ENCODE results near the gene SGTB. TPM values are rescaled to one million over a fixed set of nuclear protein-coding genes. Genes with fewer than 3 reads are reported as not detected.

SGTB gene, protein sequence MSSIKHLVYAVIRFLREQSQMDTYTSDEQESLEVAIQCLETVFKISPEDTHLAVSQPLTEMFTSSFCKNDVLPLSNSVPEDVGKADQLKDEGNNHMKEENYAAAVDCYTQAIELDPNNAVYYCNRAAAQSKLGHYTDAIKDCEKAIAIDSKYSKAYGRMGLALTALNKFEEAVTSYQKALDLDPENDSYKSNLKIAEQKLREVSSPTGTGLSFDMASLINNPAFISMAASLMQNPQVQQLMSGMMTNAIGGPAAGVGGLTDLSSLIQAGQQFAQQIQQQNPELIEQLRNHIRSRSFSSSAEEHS
- total RNA-seq (ENCODE audit: low replicate concordance) = 4.9 and 10.2 TPM in 2 replicates
- long read RNA-seq, full-length matches to known transcripts = 6 of 10 reads
- long read RNA-seq, partial matches to known transcripts = 0 of 10 reads
- long read RNA-seq, other reads (novel, unspliced or antisense) = 4 of 10 reads

DNA sequence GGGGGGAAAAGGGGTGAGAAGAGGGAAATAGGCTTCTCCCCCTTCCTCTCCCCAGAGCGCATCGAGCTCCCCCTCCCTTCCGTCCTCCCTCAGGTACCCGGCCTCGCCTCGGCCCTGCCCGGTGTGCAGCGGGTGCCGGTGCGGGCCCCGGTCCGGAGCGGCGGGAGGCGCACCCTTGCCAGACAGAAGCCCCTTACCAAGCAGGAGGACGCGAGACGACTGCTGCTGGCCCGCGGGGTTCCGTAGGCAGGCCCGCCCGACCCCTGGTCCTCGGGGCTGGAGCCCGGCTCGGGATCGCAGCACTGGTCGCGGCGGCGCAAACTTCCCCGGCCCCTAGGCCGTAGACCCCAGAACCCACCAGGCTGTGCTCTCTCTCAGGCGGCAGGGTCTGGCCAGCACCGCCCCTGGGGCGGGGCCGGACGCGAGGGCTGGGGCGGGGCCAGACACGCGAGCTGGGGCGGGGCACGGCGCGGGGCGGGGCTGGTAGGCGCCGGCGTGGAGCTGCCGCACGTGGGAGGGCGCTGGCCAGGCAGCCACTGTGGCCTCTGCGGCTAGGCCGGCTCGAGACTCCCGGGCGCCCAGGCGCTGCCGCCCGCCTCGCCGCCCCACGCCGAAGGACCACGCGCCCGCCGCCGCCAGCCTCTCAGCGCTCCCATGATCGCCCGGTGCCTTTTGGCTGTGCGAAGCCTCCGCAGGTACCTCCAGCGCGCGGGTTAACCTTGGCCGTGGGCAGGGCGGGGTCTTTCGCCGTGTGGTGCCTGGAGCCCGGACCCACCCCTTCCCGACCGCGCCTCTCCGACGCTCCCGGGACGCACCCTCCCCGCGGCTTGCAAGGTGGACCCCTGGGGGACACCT, at the start of gene SGTB, which contains the start of gene NLN:
Gene SGTB (minus strand): TSS at position 390 of the 855 bp plus-strand sequence. CDS start 1,302 bp downstream, outside the sequence.
Gene NLN (plus strand): TSS at position 486 of the 855 bp plus-strand sequence. CDS start 169 bp downstream, at position 655.
- no peaks in the 10 kb centered on the region for H3K9me3 Mint-ChIP-seq
- H3K27me3 Mint-ChIP-seq = no peaks in the 10 kb centered on the region
- H3K4me3 Mint-ChIP-seq = peak within 1 kb of the TSS; percentile 95
- DNase-seq (ENCODE audit: extremely low spot score, unreplicated experiment) = peak; percentile 94
- peak within 1 kb of the TSS; percentile 91 for H3K27ac Mint-ChIP-seq
- TF ChIP-seq, protein P1, sequence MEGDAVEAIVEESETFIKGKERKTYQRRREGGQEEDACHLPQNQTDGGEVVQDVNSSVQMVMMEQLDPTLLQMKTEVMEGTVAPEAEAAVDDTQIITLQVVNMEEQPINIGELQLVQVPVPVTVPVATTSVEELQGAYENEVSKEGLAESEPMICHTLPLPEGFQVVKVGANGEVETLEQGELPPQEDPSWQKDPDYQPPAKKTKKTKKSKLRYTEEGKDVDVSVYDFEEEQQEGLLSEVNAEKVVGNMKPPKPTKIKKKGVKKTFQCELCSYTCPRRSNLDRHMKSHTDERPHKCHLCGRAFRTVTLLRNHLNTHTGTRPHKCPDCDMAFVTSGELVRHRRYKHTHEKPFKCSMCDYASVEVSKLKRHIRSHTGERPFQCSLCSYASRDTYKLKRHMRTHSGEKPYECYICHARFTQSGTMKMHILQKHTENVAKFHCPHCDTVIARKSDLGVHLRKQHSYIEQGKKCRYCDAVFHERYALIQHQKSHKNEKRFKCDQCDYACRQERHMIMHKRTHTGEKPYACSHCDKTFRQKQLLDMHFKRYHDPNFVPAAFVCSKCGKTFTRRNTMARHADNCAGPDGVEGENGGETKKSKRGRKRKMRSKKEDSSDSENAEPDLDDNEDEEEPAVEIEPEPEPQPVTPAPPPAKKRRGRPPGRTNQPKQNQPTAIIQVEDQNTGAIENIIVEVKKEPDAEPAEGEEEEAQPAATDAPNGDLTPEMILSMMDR (conservative IDR thresholded peaks at IDR 0.05) = no peak
- peaks cover 14% of the 10 kb centered on the region for H3K4me1 Mint-ChIP-seq (ENCODE audit: unreplicated experiment)
- H3K36me3 Mint-ChIP-seq = peaks cover 6% of the 10 kb centered on the region

DNA sequence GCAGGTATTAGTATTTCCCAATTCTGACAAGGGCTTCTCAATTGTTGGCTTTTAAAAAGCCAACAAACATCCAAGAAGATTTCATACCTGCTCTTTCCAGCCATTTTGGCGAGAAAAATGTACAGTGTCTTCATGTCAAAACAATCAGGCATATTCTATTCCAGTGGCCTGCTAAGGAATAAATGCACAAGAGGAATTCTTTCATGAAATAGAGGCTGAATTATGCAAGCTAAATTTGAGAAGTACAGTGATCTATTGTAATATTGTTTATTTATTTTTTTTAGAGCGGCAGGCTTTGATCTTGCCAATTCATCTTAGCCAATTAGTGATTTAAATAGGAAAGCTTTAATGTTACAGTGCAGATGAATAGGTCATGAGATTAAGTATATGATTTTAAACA, 49.4 kb upstream of the SGTB start:
- Mint-ChIP-seq H3K27ac (no peak overlapping the region), H3K9me3 (peaks cover 5% of the 10 kb centered on the region), H3K36me3 (peaks cover 19% of the 10 kb centered on the region), H3K4me1 (ENCODE audit: unreplicated experiment) (peaks cover 5% of the 10 kb centered on the region), H3K4me3 (no peak overlapping the region), H3K27me3 (no peaks in the 10 kb centered on the region)
- TF ChIP-seq, protein P1 (conservative IDR thresholded peaks at IDR 0.05) = no peak
- DNase-seq (ENCODE audit: extremely low spot score, unreplicated experiment) = no peak

DNA sequence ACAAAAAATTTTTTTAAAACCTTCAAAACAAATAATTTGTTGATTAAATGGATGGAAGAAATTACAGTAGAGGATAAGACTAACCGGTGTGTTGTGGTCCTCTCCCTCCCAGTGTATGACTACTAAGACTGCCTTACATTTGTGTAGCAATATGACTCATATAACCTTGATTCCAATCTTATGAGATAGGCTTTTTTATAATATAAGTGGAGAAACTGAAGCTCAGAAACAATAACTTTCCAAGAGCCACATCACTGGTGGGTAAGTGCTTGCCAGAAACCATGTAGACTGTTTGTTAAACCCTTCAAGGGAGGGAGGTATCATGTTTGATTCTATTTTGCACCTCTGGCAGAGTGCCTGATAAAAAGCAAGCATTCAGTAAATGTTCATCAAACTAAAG, 47.6 kb upstream of the SGTB start:
- TF ChIP-seq, protein P1 (conservative IDR thresholded peaks at IDR 0.05) = no peak
- Mint-ChIP-seq H3K27ac (no peak overlapping the region), H3K4me3 (no peak overlapping the region), H3K36me3 (peaks cover 27% of the 10 kb centered on the region), H3K27me3 (no peaks in the 10 kb centered on the region), H3K4me1 (ENCODE audit: unreplicated experiment) (peaks cover 5% of the 10 kb centered on the region), H3K9me3 (peaks cover 5% of the 10 kb centered on the region)
- no peak for DNase-seq (ENCODE audit: extremely low spot score, unreplicated experiment)

DNA sequence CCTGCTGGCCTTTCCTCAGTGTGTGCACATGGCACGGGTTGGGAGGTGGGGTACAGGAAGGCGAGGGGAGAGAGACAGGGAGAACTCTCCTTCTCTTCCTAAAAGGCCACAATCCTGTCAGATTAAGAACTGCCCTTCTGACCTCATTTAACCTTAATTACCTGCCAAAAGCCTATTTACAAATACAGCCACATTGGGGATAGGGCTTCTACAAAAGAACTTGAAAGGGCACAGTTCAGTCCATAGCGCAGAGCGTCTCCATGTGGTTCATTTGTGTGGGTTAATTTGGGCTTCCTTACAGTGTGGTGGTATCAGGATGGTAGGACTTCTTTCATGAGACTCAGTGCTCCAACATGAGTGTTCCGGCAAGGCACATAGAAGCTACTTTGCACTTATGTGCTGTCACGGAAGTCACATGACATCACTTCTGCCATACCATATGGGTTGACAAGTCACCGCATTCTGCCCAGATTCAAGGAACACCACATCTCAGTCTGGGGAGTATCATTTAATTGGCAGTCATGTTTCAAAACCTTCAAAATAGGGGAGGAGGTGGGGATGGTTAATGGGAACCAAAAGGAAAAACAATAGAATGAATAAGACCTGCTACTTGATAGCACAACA, 46.9 kb upstream of the SGTB start:
- Mint-ChIP-seq H3K27me3 (no peaks in the 10 kb centered on the region), H3K4me3 (no peak overlapping the region), H3K4me1 (ENCODE audit: unreplicated experiment) (peaks cover under 1% of the 10 kb centered on the region), H3K36me3 (peaks cover 27% of the 10 kb centered on the region), H3K27ac (no peak overlapping the region), H3K9me3 (peaks cover 5% of the 10 kb centered on the region)
- TF ChIP-seq, protein P1 (conservative IDR thresholded peaks at IDR 0.05) = no peak
- no peak for DNase-seq (ENCODE audit: extremely low spot score, unreplicated experiment)

DNA sequence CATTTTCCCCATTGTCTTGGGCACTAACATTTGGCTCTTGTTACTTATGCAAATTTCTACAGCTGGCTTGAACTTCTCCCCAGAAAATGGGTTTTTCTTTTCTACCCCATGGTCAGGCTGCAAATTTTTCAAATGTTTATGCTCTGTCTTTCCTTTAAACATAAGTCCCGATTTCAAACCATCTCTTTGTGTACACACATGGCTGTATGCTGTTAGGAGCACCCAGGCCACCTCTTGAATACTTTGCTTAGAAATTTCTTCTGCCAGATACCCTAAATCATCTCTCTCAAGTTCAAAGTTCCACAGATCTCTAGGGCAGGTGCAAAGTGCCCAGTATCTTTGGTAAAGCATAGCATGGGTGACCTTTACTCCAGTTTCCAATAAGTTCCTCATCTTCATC, 45.7 kb upstream of the SGTB start:
- no peak overlapping the region for H3K27ac Mint-ChIP-seq
- H3K36me3 Mint-ChIP-seq = peaks cover 31% of the 10 kb centered on the region
- H3K9me3 Mint-ChIP-seq = peaks cover 5% of the 10 kb centered on the region
- no peak overlapping the region for H3K4me3 Mint-ChIP-seq
- no peaks in the 10 kb centered on the region for H3K27me3 Mint-ChIP-seq
- no peaks in the 10 kb centered on the region for H3K4me1 Mint-ChIP-seq (ENCODE audit: unreplicated experiment)
- no peak for DNase-seq (ENCODE audit: extremely low spot score, unreplicated experiment)
- TF ChIP-seq, protein P1 (conservative IDR thresholded peaks at IDR 0.05) = no peak
